Activated gamma-delta T cell treated with Interleukin-2 at 50 U/mL for 16 hours (primary cell): Measurements from ENCODE around the gene IDI2.

Experiments
- DNase-seq: peaks from one replicate; pipeline ENCODE4 v3.0.0-alpha.2; 2020

The IDI2 gene

DNA sequence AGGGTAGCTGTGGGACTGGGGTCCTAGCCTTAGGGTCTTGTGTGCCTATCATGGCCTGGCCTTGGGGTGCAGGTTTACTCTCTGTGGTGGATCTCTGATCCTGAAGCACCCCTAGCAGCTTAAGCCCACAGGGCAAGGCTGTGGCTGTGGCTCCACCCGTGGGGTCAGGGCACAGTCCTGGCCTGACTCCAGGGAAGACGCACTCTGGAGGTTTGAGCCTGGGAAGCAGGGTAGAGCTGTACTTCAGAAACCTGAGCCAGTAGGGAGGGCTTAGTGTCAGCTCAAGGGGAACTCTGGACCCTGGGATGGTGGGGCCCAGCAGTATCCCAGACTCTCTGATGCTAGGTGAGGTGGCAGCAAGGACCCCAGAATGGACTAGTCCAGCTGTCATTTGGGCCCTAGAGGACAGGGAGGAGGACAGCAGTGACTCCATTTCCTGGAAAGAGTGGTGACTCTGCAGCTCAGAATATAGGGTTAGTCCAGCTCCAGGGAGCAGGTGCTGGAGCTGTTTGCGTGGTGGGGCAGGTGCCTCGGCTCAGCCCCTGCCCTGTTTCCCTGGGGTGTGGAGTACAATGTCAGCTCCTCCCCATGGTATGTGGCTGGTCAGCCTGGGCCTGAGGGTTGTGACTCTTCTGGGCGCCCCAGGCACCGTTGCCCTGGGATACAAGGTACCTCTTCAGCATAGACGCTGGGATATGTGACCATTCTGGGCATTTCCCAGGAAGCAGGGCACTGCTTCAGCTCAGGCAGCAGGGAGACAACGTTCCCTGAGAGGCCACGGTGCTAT, 21.6 kb downstream of the IDI2 start:
- DNase-seq, result no peak

DNA sequence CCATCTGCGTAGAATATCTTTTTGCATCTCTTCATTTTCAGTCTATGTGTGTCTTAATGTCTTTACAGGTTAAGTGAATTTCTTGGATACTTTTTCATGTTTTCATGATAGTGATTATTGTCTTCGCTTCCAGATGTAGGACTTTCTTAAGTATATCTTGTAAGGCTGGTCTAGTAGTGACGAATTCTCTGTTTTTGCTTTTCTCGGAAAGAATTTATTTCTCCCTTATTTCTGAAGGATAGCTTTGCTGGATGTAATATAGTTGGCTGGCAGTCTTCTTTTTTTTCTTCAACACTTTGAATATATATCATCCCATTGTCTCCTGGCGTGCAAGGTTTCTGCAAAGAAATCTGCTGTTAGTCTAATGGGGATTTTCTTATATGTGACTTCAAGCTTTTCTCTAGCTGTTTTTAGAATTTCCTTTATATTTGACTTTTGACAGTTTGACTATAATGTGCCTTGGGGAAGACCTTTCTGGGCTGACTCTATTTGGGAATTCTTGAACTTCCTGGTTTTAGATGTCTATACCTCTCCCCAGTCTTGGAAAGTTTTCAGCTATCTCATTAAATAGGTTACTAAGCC, 23.1 kb downstream of the IDI2 start:
- DNase-seq, result no peak

DNA sequence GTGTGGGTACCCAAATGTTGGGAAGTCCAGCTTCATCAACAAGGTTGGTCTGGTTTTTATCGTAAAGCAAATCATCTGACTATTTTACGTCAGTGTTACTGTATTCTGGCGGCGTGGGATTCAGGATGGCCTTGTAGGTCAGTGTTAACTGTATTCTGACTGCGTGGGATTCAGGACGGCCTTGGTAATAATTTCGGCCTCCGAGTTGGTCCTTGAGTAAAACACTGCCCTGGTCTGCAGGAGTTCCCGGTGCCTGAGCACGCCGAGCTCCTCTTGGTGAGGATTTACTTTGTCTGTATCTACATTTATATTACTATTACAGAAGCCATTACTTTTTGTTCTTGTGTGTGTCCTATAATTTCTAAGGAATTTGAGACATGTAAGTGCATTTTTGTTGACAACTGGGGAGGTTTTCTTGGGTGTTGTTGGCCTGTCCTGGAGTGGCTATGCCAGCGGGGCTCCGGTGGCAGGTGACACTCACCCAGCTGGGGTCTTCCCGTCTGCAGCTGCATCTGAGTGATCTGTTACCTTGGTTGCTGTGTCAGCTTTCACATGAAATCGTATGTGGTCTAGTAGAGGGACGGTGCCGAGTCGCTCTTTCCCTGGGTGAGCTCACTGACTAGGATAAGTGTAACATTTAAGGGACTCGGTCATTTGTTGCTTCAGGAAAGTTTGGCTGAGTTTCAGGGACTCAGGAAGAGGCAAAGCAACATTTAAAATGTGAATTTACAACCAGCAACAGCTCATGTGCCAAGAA, 28.2 kb downstream of the IDI2 start:
- DNase-seq, result no peak

DNA sequence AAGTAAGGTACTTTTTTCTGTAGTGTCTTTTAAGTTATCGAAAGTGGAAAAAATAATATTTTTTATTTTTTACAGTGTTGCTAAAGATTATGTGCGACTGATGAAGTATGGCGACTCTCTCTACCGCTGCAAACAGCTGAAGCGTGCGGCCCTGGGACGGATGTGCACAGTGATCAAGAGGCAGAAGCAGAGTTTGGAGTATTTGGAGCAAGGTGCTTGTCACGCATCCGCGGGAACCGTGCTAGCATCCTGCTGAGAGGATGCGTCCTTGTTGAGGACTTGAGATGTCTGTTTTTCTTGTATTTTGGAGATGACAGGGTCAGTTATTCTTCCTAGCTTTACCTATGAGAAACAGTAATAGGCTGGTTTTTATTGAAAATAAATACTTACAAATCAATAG, 29.6 kb downstream of the IDI2 start:
- no peak for DNase-seq

DNA sequence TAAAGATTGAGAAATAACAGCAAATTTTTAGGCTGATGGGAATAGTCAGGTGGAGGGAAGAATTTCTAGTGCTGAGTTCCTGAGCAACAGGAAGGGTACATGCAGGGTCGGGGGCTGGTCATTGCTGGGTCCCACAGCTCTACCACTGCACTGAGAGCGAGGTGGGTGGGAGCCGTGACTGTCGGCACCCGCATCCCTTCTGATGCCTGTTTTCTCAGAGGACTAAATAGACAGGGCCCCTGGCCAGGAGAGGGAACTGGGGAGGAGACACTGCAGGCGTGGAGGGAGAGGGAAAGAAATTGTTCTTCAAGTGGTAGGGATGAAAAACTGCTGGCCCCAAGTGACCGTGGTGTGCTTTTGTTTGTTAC, 30.1 kb downstream of the IDI2 start:
- DNase-seq, result no peak

DNA sequence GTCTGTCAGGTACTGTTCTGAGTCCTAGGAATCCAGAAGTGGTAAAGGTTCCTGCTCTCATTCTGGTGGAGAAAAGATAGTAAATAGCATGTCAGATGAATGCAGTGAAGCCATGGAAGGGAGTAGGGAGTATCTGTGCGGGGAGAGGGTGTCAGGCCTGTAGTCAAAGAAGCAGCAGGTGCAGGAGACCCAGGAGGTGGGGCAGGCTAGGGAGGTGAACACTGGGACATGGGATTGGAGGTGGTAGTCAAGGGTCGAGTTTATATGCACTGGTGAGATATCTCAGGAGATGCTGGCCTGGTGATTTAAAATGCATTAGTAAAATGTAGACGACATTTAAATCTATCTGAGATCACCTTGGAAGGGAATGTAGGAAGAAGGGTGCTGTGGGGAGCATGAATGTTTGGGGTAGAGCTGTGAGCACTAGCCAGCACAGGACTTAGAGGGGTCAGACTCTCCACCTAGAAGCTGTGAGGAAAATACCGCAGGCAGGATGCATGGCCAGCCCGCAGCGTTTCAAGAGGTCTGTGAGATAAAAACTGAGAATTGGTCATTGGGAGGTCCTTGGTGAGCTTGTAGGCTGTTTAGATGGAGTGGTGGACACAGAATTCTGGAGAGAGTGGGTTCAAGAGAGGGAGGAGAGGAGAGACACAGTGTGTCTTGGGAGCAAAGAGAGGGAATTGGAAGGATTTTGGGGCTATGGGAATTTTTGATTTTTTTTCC, 30.7 kb downstream of the IDI2 start:
- no peak for DNase-seq

DNA sequence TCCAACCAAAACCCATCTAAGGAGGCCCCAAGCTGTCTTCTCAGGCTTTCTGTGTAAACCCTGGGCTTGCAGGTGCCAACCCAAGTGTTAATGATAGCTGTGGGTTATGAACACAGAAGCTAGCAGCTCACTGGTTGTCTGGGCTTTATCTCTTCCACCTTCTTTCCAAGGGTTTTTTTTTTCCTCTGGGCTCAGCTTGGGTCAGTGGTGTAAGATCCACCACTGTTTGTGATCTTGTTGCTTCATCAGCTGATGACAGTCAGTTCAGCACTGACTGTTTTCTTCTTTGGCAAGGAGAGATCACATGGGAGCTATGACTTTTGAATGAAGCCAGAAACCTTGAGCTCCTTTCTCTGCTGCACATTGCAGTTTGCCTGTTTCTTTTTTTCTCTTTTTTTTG, 32.8 kb downstream of the IDI2 start:
- DNase-seq, result no peak

DNA sequence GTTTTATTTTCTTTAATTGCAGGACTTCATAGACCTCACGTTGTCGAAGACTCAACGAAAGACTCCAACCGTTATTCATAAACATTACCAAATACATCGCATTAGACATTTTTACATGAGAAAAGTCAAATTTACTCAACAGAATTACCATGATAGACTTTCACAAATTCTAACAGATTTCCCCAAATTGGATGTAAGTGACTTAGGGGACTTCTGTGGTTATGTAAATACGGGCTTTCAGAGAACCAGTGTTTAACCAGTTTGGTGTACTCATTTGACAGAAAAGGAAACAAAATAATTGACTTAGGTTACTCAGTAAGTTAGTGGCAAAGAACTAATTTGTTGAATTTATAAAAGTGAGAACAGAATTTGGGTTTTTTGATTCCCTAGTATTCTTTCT, 33.2 kb downstream of the IDI2 start:
- no peak for DNase-seq

DNA sequence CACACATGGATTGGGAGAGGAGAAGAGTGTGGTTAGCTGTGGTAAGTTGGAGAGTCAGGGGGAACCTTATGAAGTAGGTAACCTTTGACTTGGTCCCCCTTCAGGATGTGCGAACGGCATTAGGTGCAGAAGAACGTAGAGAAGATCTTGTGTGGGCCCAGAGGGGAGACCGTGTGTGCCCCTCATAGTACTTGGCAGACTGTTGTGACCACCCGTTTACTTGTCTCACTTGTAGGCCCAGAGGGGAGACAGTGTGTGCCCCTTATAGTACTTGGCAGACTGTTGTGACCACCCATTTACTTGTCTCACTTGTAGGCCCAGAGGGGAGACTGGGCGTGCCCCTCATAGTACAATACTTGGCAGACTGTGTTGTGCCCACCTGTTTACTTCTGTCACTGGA, 34.9 kb downstream of the IDI2 start:
- DNase-seq, result no peak

DNA sequence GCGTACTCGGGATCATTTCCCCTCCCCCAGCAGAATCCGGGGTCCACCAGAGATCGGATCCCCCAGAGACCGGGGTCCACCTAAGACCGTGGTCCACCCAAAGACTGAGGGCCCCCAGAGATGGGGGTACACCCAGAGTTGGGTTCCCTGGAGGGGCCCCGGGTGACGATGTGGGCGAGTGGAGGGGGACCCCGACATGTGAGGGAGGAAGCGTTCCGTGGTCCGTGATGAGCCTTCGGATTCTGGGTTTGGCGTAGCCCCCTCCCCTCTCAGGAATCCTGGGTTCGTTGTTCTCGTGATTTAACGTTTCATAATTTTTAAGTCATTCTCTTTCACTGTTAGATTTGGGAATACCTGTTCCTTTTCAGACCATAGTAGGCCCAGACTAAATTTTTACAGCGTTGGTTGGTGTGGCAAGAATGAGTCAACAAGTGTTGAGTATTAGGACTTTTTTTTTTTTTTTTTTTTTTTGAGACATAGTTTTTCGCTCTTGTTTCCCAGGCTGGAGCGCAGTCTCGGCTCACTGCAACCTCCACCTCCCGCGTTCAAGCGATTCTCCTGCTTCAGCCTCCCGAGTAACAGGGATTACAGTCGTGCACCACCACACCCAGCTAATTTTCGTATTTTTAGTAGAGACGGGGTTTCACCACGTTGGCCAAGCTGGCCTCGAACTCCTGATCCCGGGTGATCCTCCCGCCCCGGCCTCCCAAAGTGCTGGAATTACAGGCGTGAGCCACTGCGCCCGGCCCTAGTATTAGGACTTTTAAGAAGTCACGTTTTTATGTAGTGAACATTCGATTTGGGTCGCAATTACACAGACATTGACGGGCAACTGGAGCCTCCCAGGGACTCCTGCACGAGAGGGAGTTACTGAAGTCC, 36.8 kb downstream of the IDI2 start:
- DNase-seq, result peak; percentile 13

DNA sequence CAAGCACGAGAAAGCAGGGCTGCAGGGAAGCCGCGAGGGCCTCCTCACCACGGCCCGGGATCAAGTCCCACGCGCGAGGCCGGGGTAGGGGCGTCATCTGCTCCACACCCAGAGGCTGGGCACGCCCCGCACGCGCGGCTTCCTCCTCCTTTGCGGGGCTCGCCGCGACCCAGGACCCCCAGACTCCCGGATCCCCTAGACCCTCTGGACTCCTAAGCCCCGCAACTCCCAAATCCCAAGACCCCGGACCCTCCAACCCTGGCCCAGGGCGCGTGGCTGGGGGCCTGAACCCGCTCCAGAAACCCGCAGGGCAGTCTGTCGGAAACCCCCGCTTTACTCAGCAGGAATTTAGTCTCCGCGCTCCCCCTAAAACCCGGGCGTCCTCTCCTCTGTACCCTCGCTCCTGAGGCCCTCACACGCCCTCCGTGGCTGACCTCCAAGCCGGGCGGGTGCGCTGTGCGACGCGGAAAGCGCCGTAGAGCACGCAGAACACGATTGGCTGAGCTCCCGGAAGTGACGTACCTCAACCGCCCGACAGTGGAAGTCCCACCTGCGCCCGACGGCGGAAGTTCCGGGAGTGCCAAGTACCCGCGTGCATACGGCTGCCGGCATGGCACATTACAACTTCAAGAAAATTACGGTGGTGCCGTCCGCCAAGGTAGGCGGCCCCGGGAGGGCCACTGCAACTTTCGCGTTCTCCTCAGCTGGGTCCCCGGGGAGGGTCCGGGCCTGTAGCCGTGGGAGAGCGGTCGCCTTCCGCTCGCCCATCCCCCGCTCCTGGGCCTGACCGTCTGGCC, 37.6 kb downstream of the IDI2 start, which contains the start of gene GTPBP4:
TSS of gene GTPBP4 (plus strand) at position 565 of the 797 bp plus-strand sequence. CDS start at position 611, 46 bp downstream.
- peak; percentile 95 for DNase-seq

DNA sequence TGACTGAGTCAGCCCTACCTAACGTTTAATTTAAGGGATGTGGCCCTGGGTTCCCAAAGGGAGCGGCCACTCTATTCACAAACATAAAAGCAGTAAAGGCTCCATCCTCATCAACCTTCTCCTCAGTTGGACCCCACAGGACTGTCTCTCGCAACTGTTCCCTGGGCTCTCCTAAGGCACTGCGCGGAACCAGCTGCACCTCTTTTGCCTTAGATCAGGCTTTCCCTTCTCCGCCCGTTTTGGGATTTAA, 38.1 kb downstream of the IDI2 start:
- no peak for DNase-seq

DNA sequence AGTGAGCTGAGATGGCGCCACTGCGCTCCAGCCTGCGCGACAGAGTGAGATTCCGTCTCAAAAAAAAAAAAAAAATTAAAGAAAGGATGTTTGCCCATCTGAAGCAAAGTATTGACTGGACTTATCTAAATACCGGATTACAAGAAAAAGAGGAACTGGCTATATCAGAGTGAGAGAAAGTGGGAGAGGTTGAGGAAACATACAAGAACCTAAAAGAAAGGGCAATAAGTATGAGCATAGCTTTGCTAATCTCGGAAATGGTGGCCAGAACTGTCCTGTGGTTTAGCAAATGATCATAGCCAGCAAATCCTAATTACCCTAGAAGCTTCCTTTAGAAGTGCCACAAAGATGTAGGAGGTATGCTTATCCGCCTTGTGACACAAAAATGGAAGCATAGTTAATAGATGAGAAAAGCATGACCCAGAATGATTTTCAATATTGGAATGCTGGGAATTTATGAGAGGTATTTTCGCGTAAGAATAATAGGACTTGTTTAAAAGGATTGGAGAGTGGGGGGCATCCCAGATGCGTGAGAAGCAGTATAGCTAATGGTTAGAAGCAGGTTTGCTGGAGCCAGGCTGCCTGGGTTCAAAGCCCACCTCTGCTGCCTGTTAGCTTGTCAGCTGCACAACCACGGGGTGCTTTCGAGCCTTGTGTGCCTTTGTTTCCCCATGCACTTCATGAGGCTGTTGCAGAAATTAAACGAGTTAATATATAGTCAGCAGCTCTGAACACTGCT, 38.6 kb downstream of the IDI2 start:
- DNase-seq, result no peak

DNA sequence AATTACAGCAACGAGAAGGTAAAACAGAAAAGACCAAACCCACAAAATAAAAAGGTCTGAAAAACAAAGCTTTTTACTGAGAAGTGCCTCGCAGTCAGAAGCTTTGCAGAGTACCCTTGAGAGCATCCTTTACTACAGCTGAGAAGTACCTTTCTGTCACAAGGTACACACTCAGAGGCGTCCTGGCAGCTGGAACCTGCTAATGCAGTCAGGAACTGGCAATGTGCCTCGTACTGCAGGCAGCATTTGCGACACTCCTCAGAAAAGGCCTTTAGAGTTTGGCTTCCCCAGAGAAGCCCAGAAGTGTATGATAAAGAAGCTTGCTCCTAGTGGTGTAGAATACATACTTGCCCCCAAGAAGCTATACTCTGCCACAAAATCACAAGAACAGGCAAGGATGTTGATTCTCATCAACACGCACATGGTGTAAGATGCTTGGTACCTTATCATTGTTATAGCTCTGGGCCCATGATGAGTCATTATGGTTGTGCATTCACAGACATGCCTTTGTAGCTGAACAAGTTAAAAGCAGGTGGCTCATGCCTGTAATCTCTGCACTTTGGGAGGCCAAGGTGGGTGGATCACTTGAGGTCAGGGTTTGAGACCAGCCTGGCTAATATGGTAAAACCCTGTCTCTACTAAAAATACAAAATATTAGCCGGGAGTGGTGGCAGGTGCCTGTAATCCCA, 39.4 kb downstream of the IDI2 start:
- no peak for DNase-seq

DNA sequence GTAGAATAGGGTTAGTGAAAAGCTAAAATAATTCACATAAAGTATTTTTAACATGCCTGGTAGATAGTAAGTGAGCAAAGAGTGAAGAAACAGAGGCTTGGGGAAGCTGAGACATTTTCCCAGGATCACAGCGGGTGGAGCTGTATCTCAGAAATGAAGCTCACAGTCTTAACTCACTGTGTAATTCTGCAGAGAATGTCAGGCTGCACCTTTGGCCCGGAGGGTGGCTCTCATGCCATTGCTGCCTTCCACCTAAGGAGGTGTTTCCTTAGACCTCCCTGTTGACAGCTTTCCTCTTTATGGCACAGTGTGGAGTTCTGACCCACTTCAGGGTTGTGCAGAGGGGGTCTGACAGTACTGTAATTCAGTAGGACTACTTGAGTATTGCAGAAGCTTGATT, 40.3 kb downstream of the IDI2 start:
- DNase-seq, result no peak

DNA sequence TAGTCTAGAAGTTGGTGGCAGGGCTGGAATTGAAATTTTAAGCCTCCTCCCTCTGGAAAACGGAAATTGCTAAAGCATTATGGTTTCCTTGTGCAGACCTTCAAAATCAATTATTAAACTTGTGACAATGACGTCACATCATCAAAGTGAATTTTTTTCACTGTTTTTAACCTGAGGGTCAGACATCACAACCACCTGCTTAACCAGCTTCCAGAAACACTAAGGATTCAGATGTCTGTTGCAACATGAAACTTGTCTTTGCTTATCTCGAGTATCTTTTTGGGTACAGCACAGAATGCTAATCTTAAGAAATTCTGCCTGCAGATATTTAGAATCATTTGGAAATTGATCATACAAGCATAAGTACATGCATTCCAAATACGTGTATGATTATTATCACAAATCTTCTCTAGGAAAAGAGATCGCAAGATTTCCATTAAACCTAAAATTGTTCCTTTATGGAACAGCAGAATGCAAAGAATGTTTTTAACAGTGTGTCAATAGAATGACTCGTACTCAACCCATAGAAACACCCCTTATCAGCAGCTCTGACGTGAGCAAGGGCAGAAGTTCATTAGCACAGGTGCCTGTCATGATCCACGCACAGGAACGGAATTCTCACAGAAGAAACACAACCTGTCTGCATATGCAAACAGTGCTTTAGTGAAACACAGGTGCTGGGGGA, 41.5 kb downstream of the IDI2 start:
- no peak for DNase-seq

DNA sequence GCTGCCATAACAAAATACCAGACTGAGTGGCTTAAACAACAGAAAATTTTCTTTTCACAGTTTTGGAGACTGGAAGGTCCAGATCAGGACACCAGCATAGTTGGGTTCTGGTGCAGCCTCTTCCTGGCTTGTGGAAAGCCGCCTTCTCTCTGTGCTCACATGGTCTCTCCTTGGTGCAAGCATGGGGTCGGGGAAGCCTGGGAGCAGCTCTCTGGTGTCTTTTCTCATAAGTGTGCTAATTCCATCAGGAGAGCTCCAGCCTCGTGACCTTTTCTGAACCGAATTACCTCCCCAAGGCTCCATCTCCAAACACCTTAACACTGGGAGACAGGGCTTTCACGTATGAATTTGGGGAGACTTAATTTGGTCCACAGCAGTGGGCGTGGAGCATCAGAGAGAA, 42.3 kb downstream of the IDI2 start:
- no peak for DNase-seq

DNA sequence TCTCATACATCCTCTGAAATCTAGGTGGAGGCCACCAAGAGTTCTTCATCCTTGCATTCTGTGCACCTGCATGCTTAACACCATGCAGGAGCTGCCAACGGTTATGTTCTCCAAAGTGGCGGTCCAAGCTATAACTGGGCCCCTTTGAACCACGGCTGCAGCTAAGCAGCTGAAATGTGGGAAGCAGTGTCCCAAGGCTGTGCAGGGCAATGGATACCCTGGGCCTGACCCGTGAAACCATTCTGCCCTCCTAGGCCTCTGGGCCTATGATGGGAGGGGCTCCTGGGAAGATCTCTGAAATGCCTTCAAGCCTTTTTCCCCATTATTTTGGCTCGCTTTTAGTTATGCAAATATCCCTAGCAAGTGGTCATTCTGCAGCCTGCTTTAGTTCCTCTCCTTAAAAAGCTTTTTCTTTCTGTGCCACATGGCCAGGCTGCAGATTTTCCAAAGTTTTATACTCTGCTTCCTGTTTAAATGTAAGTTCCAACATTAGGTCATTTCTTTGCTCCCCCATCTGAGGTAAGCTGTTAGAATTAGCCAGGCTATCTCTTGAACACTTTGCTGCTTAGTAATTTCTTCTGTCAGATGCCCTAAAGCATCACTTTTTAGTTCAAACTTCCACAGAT, 45.1 kb downstream of the IDI2 start:
- no peak for DNase-seq

DNA sequence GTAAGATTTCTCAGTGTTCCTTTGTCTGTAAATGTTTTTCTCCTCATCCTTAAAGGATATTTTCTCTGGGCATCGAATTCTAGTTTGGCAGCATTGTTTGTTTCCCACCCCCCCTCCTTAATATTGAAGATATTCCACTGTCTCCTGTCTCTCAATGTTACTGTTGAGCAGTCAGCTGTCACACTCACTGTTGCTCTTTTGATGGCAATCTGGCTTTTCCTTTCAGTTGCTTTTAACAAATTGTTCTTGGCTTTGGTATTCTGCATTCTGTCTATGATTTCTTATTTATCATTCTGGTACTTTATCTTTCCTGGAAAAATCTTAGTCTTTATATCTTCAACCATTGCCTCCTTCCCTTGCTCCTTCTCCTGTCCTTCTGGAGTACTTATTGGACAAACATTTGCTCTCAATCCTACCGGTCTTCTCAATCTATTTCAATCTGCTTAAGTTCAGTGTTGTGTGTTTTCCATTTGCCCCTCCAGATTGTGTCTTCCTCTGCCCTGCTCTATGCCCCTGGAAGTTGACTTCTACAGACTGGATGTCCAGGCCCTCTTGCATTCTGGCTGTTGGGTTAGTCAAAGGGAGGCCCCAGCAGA, 46.7 kb downstream of the IDI2 start:
- DNase-seq, result no peak
